Psoas muscle (tissue), 8 donors: ENCODE results near the gene ATRNL1. TPM values are rescaled to one million over a fixed set of nuclear protein-coding genes. Genes with fewer than 3 reads are reported as not detected.

Source experiments
- ATAC-seq, 4 donors: fragments of 200-7000 bp; cut with Tn5 transposase; one replicate each; pipeline ENCODE4 v1.9.1; 2020; ENCODE audit warnings: moderate library complexity in 3 of 4, mild to moderate bottlenecking in 2 of 4
- DNase-seq, 2 donors: peaks; one replicate each; pipeline ENCODE4 v3.0.0-alpha.2; 2020
- H3K27ac ChIP-seq: fragments of 200-600 bp; one replicate; pipeline ENCODE4 v1.8.0; 2022
- H3K27me3 ChIP-seq, 3 donors: fragments of 200-600 bp in 1 of 3; one replicate each; pipeline versions ENCODE4 v1.6.1 to v1.8.0; 2013 to 2022; ENCODE audit warnings: low read length in 2 of 3, mild to moderate bottlenecking in 2 of 3, moderate library complexity in 1 of 3; ENCODE audit not compliant: insufficient read depth in 3 of 3
- H3K36me3 ChIP-seq, 2 donors: fragments of 200-600 bp in 1 of 2; one replicate each; pipeline versions ENCODE4 v1.6.1 to v1.8.0; 2013 to 2022; ENCODE audit warnings: low read depth in 1 of 2, mild to moderate bottlenecking in 1 of 2, moderate library complexity in 1 of 2; ENCODE audit not compliant: insufficient read depth in 1 of 2
- H3K4me1 ChIP-seq: fragments of 200-600 bp; one replicate; pipeline ENCODE4 v1.8.0; 2022
- H3K4me3 ChIP-seq: fragments of 200-600 bp; one replicate; pipeline ENCODE4 v1.8.0; 2022; ENCODE audit warnings: mild to moderate bottlenecking
- H3K9me3 ChIP-seq: fragments of 200-600 bp; one replicate; pipeline ENCODE4 v1.8.0; 2022
- WGBS, 3 donors: extraction: QIAGEN DNeasy Blood & Tissue Kit; methylation state at CpG; one replicate each; pipeline versions ENCODE4 v1.1.6 to v1.1.7; 2013; 5-methylcytosine and 5-hydroxymethylcytosine counted together
- intact Hi-C, 2 donors: fragments of 100-400 bp; cut with DNase I; formaldehyde crosslinking; loops; one replicate each; pipeline versions ENCODE4 v1.11.0 to v1.14.2; 2022
- polyA plus RNA-seq, 3 donors: library from polyadenylated mRNA; stranded (reverse); fragments of 200-250 nt; gene quantifications; one replicate each; pipeline ENCODE4 v1.2.3, GENCODE V29; 2013
- total RNA-seq, 4 donors: library from RNA; stranded (reverse); fragmentation: NEBNext Ultra II Directional in 2 of 4; extraction: Animal tissue kit (Norgen Biotek cat#: 25700) in 2 of 4; gene quantifications; one replicate each; pipeline versions ENCODE4 v1.2.1 to v1.2.4, GENCODE V29; 2021 to 2023
- TF ChIP-seq, protein P1 (sequence below): fragments of 200-600 bp; IDR thresholded peaks from one replicate; pipeline ENCODE4 v1.8.0; 2022; ENCODE audit warnings: antibody characterized with exemption
- donor health status: healthy with polysubstance abuse.
- donor health status: DM: no; HTN: no; CAD: no; lungs with moderate emphysema.
- donor health status: Bipolar disorder and iron deficiency.
- donor health status: healthy.
- donor health status: DM: yes; HTN: yes; CAD: no.
- donor health status: DM: no; HTN: no; CAD: no.
- donor health status: DM: no; HTN: no; CAD: no.
- donor health status: DM: yes; HTN: yes; CAD: no.

ATRNL1 gene
- total and polyA plus RNA-seq, 7 donors = 0.01 to 7.1 (median 2.2) TPM

DNA sequence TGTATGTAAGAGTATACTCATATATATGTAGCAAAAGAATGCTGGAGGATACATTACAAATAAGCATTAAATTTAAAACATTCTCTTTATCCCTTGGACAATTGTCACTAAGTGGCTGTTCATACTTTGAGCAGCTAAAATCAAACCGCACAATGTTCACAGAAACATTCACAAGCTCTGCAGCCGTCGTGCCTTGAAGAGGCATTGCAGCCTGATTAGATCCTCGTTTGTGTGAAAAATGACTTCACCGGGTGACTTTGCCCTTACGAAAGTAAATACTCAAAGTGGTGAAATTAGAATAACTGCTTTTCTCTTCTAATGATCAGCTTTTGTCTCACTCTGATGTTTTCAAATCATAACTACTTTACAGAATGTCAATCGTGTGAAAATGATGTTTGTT is 860.8 kb downstream of the ATRNL1 start:
- intact Hi-C loops = no loop called here
- H3K36me3 ChIP-seq = no peaks in the 10 kb centered on the region
- TF ChIP-seq, protein P1, sequence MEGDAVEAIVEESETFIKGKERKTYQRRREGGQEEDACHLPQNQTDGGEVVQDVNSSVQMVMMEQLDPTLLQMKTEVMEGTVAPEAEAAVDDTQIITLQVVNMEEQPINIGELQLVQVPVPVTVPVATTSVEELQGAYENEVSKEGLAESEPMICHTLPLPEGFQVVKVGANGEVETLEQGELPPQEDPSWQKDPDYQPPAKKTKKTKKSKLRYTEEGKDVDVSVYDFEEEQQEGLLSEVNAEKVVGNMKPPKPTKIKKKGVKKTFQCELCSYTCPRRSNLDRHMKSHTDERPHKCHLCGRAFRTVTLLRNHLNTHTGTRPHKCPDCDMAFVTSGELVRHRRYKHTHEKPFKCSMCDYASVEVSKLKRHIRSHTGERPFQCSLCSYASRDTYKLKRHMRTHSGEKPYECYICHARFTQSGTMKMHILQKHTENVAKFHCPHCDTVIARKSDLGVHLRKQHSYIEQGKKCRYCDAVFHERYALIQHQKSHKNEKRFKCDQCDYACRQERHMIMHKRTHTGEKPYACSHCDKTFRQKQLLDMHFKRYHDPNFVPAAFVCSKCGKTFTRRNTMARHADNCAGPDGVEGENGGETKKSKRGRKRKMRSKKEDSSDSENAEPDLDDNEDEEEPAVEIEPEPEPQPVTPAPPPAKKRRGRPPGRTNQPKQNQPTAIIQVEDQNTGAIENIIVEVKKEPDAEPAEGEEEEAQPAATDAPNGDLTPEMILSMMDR = no peak
- H3K4me1 ChIP-seq = no peaks in the 10 kb centered on the region
- ATAC-seq (no peak), DNase-seq (no peak)
- no peaks in the 10 kb centered on the region for H3K27me3 ChIP-seq
- H3K27ac ChIP-seq = no peak overlapping the region
- H3K9me3 ChIP-seq = no peaks in the 10 kb centered on the region
- no peak overlapping the region for H3K4me3 ChIP-seq
- 74 to 83% (median 81%) methylated on average over 7 of the region's 7 CpGs for WGBS, 3 donors

DNA sequence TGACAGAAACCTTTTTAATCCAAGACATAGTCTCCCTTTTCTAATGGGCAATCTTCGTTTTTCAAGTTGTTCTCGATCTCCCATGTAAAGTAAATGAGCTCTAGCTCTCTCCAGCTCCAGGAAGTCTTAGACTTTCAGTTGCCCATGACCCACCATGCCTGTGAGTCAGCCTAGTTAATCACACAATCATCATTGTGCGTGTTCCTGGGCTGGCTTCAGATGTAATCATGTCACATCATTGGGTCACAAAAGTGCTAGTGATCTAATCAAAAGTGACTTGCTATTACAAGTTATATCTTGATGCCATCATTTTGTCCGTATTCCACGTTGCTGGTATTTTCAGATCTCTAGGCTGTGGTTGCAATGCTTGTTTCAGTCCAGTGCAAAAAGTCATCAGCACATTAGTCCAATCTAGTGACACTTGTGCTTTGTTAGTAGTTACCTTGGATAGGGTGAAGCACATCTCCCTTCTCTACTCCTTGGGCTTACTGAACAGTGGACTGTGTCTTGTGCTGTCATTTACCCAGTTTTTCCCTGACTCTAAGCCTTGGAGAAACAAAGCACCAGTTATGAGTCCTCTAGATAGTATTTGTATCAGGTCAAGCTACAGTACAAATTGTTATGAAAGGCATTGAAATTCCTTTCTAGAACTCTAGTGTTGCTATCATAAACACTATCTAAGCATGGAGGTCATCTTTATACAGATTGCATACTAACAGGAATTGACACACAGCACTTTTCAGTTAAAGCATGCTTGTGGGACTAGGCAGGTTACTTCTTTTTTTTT is 863.3 kb downstream of the ATRNL1 start:
- Histone ChIP-seq H3K27me3 (no peaks in the 10 kb centered on the region), H3K4me1 (no peaks in the 10 kb centered on the region), H3K27ac (no peak overlapping the region), H3K9me3 (no peaks in the 10 kb centered on the region), H3K36me3 (no peaks in the 10 kb centered on the region), H3K4me3 (no peak overlapping the region)
- ATAC-seq = no peak
- intact Hi-C loops = no loop called here
- WGBS, 3 donors = 91 to 94% (median 93%) methylated on average over 5 of the region's 5 CpGs
- no peak for DNase-seq
- TF ChIP-seq, protein P1 = no peak

DNA sequence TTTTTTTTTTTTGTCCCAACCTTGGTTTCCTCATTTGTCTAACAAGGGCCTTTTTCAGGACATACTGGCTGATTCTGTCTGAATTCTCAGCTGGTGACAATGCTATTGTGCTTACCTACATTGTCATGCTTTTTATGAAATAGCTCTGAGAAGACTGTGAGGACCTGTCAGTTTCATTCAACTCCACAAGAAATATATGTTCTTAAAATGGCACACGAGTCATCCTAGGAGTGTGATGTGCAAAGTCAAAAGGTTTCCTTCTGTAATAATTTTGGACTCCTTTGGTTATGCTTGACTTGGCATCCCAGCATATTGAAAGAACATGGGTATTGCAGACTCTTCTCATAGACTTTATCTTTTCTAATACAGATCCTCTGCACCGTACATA is 863.8 kb downstream of the ATRNL1 start:
- 91 to 94% (median 93%) methylated on average over 2 of the region's 2 CpGs for WGBS, 3 donors
- Histone ChIP-seq H3K27ac (no peak overlapping the region), H3K9me3 (no peaks in the 10 kb centered on the region), H3K4me3 (no peak overlapping the region), H3K36me3 (no peaks in the 10 kb centered on the region), H3K4me1 (no peaks in the 10 kb centered on the region), H3K27me3 (no peaks in the 10 kb centered on the region)
- DNase-seq = no peak
- intact Hi-C loops = no loop called here
- no peak for ATAC-seq
- TF ChIP-seq, protein P1 = no peak

DNA sequence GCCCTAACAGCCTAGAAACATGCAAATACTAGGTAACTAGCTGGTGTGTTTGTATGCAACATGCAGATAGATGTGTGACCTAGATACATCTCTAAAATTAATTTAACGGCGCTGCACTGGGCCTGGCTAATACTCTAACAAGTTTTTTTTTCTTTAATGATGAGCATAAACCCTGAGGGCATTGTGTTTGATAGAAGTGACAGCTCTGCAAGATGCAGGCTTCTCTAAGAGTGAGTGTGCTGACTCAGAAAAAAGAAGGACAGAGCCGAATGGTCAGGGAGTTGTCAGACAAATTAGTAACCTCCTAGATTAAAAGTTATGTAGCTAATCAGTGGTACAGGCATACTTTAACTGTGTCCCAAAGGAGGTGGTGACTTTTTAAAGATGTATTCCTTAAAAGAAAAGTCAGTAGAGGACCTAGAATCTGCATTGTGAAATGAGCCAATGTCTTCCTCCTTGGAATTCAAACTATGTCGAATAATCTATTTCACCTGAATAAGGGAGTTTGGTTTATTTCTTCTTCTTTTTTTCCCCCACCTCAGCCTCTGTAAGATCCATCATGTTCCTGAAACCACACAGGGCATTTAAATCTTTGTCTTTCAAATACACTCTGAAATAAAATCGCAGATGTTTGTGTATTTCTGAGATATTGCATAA is 864.7 kb downstream of the ATRNL1 start:
- ATAC-seq (no peak), DNase-seq (no peak)
- no peaks in the 10 kb centered on the region for H3K4me1 ChIP-seq
- intact Hi-C loops = no loop called here
- H3K27me3 ChIP-seq = no peaks in the 10 kb centered on the region
- no peaks in the 10 kb centered on the region for H3K9me3 ChIP-seq
- H3K27ac ChIP-seq = no peak overlapping the region
- H3K36me3 ChIP-seq = no peaks in the 10 kb centered on the region
- TF ChIP-seq, protein P1 = no peak
- 91 to 94% (median 92%) methylated on average over 5 of the region's 5 CpGs for WGBS, 3 donors
- no peak overlapping the region for H3K4me3 ChIP-seq
